NK-92 (cell line): ENCODE measurements around the gene GRIP1.
"Not testable (repeated sequence)": the region's sequence is repeated elsewhere in the genome, so short reads cannot be mapped to it uniquely, and the experiment has no call there.

ENCODE experiments used
- DNase-seq: peaks from one replicate; lab custom pipeline; 2025; ENCODE audit not compliant: unreplicated experiment; lab: John Stamatoyannopoulos, UW

GRIP1 gene

DNA sequence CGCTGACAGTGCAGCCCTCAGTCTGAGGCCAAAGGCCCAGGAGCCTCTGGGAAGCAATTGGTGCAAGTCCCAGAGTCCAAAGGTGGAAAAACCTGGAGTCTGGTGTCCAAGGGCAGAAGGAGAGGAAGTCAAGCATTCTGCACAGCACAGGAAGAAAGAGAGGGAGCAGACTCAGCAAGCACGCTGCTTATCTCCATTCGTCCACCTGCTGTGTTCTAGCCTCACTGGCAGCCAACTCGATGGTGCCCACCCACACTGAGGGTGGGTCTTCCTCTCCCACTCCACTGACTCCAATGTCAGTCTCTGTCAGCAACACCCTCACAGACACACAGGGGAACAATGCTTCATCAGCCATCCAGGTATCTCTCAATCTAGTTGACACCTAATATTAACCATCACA, 337.8 kb downstream of the GRIP1 start:
- DNase-seq = no peak

DNA sequence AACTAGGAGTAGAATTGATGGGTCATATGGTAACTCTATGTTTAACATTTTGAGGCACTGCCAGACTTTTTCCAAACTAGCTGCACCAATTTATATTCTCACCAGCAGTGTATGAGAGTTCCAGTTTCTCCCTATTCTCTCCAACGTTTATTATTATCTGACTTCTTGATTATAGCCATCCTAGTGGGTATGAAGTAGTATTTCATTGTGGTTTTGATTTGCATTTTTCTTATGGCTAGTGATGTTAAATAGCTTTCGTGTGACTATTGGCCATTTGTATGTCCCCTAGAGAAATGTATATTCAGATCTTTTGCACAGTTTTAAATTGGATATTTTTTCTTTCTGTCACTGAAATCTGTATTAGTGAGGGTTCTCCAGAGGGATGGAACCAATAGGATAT, 338.7 kb downstream of the GRIP1 start:
- DNase-seq = no peak

DNA sequence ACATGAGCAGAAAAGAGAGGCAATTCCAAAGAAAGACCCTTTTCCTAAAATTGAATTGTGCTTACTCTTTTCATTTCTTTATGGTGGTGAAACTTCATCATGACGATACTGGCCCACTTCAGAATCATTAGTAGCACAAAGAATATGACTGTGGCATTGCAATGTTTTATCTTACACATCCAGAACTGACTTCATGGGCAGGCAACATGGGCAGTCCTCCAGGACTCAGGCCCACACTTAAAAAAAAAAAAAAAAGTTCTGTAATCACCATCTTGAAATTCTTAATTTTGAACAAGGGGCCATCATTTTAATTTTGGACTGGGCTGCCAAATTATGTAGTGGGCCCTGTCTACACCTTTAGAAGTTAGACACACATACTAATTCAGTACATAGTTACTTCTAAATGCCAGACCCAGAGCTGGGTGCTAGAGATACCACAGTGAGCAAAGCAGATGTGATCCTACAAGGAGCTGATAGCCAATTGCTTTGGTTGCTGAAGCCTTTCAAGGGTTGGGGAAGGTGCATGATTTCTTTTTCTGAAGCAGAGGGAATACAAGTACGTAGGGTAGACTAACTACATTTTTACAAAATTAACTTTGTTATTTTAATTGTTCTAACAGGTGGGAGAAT, 341.4 kb downstream of the GRIP1 start:
- no peak for DNase-seq

DNA sequence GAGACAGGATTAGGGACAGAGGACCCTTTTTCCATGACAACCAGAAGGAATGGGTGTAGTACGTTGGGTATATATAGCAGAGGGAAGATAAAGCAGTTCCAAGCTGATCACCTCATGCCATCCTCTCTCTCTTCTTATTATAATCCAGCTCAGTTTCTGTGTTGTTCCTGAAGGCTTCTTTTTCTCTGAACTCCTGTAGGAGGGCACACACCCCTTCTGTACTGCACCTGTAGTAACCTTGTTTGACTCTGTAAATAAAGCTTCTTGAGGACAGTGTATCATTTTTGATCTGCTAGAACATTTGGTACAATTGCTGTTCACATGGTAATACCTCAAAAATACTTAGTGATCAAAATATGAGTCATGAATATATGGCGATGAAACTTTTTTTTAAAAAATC, 343.1 kb downstream of the GRIP1 start:
- no peak for DNase-seq

GRCh38 chr12:66331814-66332213, 347.1 kb downstream of the GRIP1 start:
- no peak for DNase-seq

DNA sequence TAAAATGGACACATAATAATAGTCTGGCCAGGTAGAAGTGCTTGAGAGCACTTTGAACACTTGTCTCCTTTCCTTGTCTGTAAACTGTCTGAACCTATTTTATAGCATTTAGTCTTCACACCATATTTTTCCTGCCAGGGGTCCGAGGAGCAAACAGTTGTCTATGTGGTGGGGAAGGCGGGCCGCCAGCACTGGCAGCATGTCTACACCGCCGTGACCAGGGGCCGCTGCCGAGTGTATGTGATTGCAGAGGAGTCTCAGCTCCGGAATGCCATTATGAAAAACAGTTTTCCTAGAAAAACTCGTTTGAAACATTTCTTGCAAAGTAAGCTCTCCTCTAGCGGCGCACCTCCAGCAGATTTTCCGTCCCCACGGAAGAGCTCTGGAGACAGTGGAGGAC, 347.9 kb downstream of the GRIP1 start:
- no peak for DNase-seq

DNA sequence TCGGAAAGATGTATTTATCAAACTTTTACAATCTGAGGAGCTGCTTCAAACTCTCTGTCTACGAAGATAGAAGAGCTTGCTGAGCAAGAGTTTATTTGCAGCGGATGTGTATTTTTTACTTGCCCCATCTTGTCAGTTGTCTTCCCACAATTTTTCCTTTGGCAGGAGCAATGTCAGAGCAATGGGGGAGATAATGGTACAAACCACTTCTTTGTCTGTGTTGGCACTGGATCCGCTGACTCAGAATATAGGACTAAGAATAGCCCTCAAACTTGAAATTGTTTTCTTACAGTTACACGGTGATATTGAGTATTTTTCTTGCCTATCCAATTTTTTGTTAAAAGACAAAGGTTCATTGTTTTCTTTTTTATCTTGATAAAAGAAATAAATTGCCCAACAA, 348.9 kb downstream of the GRIP1 start:
- DNase-seq = no peak

DNA sequence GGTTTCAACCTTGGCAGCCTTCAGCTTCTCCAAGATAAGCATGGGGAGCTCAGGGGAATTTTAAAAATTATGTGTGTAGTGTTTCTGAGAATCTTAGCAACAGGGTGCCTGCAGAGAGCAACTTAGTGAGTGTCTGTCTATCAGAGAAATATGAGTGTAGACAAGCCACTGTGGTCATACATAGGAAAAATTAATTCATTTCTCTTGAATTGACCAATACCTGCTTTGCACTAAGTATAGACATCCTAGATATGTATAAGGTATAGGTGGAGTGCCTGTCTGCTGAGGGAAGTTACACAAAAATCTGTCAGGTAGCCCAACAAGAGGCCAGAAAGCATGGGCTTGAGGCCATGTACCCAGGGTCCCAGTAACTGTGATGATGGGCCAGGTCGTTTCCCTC, 355.9 kb downstream of the GRIP1 start:
- DNase-seq = no peak

- no peak for DNase-seq
Measured at GRCh38 chr12:66321435-66321834, 357.4 kb downstream of the GRIP1 start.

GRCh38 chr12:66320996-66321395, 357.9 kb downstream of the GRIP1 start:
- DNase-seq = no peak

GRCh38 chr12:66319266-66319954, 359.5 kb downstream of the GRIP1 start:
- no peak for DNase-seq

- DNase-seq = no peak
Measured at GRCh38 chr12:66314278-66314677, 364.6 kb downstream of the GRIP1 start.

DNA sequence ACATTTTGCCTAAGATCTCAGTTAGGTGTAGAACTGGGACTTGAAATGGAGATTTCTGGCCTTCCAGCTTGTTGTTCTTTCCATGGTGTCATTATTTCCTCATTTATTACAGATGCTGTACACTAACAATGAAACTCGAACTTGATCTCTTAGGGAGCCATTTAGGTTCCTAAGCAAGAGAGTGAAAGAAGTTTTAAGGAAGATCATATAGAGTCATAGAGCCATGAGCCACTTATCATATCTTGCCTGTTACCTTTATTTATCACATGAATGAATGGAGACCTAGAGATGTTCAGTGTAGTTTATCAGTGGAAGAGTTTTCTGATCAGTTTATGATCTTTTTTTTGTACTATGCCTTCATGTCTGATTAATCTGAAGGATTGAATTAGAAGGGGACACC, 366.7 kb downstream of the GRIP1 start:
- no peak for DNase-seq

DNA sequence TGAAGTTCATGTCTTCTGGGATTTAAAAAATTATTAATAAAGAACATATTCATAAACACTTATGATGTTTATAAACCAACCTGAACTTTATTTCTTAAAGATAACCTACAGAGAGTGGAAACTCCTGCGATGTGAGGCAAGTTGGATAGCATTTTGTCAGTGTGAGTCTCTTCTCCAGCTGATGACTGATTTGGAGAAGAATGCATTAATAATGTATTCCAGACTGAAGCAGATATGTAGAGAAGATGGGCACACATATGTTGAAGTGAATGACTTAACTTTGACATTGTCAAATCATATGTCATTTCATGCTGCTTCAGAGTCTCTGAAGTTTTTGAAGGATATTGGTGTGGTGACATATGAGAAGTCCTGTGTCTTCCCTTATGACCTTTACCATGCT, 369.3 kb downstream of the GRIP1 start:
- no peak for DNase-seq

GRCh38 chr12:66304296-66304900, 374.5 kb downstream of the GRIP1 start:
- no peak for DNase-seq

DNA sequence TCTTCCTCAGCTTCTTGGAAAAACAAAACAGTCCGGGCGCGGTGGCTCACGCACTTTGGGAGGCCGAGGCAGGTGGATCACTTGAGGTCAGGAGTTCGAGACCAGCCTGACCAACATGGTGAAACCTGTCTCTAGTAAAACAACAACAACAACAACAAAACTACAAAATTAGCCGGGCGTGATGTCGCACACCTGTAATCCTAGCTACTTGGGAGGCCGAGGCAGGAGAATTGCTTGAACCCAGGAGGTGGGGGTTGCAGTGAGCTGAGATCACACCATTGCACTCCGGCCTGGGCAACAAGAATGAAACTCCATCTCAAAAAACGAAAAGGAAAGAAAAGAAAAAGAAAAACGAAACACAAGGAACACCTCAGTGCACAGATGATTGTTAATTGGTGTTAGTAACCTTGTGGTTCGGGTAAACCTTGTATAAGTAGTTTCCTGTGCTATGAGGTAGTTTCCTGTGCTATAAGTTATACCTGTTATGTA, 375.5 kb downstream of the GRIP1 start:
- not testable (repeated sequence) for DNase-seq

DNA sequence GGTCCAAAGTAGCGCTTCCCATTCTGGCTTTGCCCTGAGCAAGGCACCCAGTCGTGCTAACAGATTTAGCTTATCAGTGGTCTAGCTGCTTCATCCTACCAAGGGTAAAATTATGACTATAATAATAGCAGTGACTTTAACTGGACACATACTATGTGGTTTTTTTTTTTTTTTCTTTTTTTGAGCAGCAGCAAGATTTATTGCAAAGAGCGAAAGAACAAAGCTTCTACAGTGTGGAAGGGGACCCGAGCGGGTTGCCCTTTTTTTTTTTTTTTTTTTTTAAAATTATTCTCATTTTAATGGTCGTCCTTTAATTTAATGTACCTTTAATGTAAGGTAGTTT, 376.1 kb downstream of the GRIP1 start:
- no peak for DNase-seq

GRCh38 chr12:66301944-66302826, 376.7 kb downstream of the GRIP1 start, which contains the start of gene HELB:
TSS of gene HELB (plus strand) at chr12:66302493. CDS start at chr12:66302604, 111 bp downstream.
- peak; percentile 78 for DNase-seq

DNA sequence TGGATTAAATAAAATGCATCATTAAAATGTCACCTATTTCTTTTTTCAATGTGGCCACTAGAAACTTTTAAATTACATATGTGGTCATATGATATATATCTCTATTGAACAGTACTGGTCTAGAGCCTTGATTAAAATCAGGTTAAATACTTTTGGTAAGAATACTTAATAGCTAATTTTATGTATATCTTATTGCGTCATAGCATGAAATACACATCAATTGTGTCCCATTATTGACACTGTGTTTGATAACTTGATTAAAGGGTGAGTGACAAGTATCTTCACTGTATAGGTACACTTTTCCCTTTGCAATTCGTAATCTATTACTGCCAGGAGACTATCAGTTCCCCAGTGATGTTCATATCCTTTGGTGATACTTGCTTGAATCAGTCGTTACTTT, 381.0 kb downstream of the GRIP1 start:
- no peak for DNase-seq
